ENCODE measurements around the gene NTN1.

NTN1 gene

DNA sequence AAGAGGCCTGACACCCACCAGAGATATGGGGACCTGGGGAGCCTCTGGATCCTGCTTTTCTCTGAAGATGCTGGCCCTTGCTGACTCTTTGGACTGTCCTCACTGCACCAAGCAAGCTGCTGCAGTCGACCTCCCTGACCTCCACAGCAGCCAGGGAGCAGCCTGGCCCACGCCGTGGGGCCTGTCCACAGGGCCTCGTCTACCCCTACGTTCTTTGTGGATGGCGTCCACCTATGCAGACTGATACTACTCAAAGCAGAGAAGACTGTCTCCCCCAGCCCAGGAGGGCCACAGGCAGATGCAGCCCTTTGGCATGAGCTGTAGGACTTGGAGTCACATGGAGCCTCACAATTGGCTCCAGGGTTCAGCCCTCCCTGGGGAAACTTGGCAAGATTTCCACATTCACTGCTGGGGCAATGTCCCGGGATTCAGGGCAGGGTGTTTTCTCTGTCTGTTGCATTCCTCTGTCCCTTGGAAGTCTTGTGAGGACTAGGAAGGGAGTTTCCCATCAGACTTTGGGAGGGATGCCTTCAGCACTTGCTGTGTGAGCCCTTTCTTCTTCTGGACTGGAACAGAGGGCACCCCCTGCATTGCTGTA lies 152.2 kb downstream of the NTN1 start:
- no peak for TF ChIP-seq Cebpa-rat (IDR thresholded peaks at IDR 0.05)
- peaks cover 5% of the 10 kb centered on the region; the same call in 1 of the 2 replicates for H4K20me1 ChIP-seq
- H3K9ac ChIP-seq: no peak overlapping the region
- H3K4me3 ChIP-seq: no peak overlapping the region
- no peak overlapping the region for H3K4me2 ChIP-seq
- peaks cover 6% of the 10 kb centered on the region for H3K9me3 ChIP-seq
- 0 out of 2 replicates have a peak, but pooled peaks cover 1% of the 10 kb centered on the region for H3K27me3 ChIP-seq
- H3K4me1 ChIP-seq: 0 out of 2 replicates have a peak, but pooled peaks cover 5% of the 10 kb centered on the region
- no peaks in the 10 kb centered on the region for H3K36me3 ChIP-seq
- H3K27ac ChIP-seq: no peak overlapping the region

DNA sequence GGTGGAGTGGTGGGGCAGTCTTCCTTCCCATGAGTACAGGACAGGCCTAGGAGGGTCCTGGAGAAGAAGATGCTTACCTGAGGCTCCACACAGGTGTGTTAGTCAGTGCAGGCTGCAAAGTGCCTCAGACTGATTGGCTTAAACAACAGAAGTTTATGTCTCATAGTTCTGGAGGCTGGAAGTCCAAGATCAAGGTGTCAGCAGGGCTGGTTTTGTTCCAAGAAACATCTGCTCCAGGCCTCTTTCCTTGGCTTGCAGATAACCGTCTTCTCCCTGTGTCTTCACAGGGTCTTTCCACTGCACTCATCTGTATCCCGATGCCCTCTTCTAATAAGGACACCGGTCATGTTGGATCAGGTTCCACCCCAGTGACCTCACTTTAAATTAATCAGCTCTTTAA lies 153.0 kb downstream of the NTN1 start:
- no peak for TF ChIP-seq Cebpa-rat (IDR thresholded peaks at IDR 0.05)
- no peaks in the 10 kb centered on the region for H3K36me3 ChIP-seq
- no peak overlapping the region for H3K27ac ChIP-seq
- H4K20me1 ChIP-seq: peaks cover 12% of the 10 kb centered on the region; the same call in 1 of the 2 replicates
- H3K4me3 ChIP-seq: no peak overlapping the region
- H3K9ac ChIP-seq: no peak overlapping the region
- H3K27me3 ChIP-seq: peaks cover 9% of the 10 kb centered on the region
- 0 out of 2 replicates have a peak, but pooled peaks cover 5% of the 10 kb centered on the region for H3K4me1 ChIP-seq
- H3K9me3 ChIP-seq: peaks cover 6% of the 10 kb centered on the region
- no peak overlapping the region for H3K4me2 ChIP-seq

DNA sequence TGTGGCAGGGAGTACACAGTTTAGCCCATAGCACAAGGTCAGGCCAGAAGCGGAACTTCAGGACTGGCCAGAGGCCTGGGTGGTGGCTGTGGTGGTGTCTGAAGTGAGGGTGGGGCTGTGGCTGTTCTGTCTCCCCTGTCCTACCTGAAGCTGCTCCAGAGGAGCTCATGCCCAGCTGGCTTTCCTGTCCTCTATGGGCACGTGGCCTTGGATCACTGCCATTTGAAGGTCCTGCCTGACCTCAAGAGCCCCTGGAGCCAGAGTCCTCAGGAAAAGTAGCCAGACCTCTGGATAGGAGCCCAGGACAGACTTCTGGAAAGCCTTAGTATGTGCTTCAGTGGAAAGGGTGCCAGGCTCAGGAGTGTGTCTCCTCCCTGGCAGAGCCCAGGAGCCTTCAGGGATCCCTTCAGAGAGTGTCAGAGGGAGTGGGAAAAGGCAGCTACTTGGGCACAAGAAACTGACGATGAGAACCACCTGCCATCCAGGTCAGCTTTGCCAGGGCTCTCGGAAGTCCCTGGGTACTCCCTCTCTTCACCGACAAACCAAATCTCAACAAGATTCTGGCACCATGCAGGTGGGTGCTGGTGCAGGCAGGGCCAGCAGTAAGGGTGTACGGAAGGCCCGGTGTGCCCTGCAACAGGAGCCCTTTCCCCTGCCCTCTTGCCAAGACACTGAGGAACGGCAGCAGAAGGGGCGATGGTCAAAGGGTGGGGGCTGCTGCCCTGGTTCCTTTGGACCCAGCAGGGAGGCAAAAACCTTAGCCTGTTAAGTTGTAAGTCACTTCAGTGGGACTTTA lies 153.7 kb downstream of the NTN1 start:
- no peak for TF ChIP-seq Cebpa-rat (IDR thresholded peaks at IDR 0.05)
- peaks cover 6% of the 10 kb centered on the region for H3K9me3 ChIP-seq
- H3K27me3 ChIP-seq: peaks cover 12% of the 10 kb centered on the region

DNA sequence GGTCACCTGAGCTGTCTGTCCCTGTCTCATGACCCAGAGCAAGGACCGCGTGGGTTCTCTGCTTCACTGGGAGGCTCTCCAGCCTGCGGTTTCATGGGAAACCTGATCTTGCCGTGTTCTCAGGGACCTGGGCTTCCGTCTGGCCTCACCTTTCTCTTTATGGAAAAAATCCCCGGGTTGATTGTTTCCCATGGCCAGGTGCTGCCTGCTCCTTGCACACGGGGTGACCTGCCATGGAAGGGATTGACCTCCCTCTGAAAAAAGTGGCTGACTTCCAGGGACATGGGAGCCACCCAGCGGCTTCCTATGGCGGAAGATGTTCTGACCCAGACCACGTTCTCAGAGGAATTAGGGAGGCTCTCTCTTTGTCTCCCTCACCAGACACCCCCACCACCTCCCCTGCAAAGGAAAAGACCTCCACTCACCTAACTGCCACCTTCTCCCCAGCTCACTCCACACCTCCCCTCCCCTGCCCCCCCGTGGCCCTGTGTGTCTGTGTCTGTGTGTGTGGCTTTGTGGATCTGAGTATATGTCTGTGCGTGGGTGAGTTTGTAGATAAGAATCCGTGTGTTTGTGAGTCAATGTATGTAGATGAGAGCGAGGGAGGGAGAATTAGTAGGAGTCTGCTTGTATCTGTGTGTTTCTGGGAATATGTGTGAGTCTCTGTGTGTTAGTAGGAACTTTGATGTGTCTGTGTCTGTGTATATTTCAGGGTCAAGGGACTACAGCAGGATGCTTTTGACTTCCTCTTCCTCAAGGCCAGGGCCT lies 154.6 kb downstream of the NTN1 start:
- Histone ChIP-seq H3K27me3 (peaks cover 20% of the 10 kb centered on the region), H3K4me2 (no peak overlapping the region), H3K27ac (no peak overlapping the region), H3K9me3 (peaks cover 6% of the 10 kb centered on the region), H3K36me3 (no peaks in the 10 kb centered on the region), H3K4me1 (0 out of 2 replicates have a peak, but pooled peaks cover 5% of the 10 kb centered on the region), H3K4me3 (no peak overlapping the region), H4K20me1 (peaks cover 25% of the 10 kb centered on the region; the same call in 1 of the 2 replicates), H3K9ac (no peak overlapping the region)
- no peak for TF ChIP-seq Cebpa-rat (IDR thresholded peaks at IDR 0.05)

More for the DNA sequence above, 153.7 kb downstream of the NTN1 start:
- H3K4me1 ChIP-seq: 0 out of 2 replicates have a peak, but pooled peaks cover 5% of the 10 kb centered on the region
- no peaks in the 10 kb centered on the region for H3K36me3 ChIP-seq
- no peak overlapping the region for H3K4me3 ChIP-seq
- H3K9ac ChIP-seq: no peak overlapping the region
- H3K27ac ChIP-seq: no peak overlapping the region
- H4K20me1 ChIP-seq: peaks cover 17% of the 10 kb centered on the region; the same call in 1 of the 2 replicates
- H3K4me2 ChIP-seq: no peak overlapping the region

DNA sequence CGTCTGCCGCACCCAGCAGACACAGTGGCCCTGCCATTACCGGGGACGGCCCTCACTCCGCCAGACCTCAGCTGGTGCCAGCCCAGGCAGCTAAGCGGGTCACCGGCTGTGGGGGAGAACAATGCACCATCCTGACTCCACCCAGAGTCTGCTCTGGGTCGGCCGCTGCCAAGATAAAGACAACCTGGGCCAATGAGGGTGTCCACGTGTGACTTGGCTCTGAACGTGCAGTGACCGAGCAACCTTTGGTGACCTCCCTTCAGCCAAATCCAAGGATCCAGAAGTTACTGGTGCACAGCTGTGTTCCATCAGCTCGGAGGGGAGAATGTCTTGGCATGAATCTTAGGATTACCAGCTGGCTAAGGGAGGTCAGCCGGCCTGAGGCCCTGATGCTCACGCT lies 155.9 kb downstream of the NTN1 start:
- Histone ChIP-seq H3K9ac (no peak overlapping the region), H3K36me3 (no peaks in the 10 kb centered on the region), H3K9me3 (peaks cover 6% of the 10 kb centered on the region), H3K27me3 (peaks cover 33% of the 10 kb centered on the region), H4K20me1 (peaks cover 38% of the 10 kb centered on the region), H3K4me3 (no peak overlapping the region), H3K27ac (no peak overlapping the region), H3K4me1 (peaks cover 15% of the 10 kb centered on the region), H3K4me2 (no peak overlapping the region)
- TF ChIP-seq Cebpa-rat (IDR thresholded peaks at IDR 0.05): no peak

DNA sequence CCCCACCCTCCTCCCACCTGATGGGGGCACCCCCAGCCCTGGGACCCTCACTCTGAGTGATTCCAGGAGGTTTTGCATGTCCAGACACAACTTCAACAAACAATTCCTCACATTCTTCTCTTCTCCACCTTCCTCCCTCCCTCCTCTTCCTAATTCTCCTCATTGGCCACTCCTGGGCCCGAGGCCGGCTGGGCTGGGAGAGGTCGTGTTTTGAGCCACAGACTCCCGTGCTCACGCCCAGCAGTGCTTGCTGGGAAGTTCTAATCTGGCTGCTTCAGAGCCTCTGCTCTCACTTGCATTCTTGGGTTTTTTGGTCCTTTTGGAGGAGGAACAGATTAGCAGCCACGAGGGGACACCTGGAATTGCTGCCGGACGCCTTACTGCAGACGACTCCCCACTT lies 157.0 kb downstream of the NTN1 start:
- Histone ChIP-seq H3K27me3 (peaks cover 40% of the 10 kb centered on the region), H3K9ac (no peak overlapping the region), H3K36me3 (no peaks in the 10 kb centered on the region), H3K4me1 (peaks cover 26% of the 10 kb centered on the region), H4K20me1 (peaks cover 49% of the 10 kb centered on the region), H3K9me3 (peaks cover 6% of the 10 kb centered on the region; the same call in 1 of the 2 replicates), H3K4me3 (no peak overlapping the region), H3K27ac (no peak overlapping the region), H3K4me2 (no peak overlapping the region)
- TF ChIP-seq Cebpa-rat (IDR thresholded peaks at IDR 0.05): no peak

DNA sequence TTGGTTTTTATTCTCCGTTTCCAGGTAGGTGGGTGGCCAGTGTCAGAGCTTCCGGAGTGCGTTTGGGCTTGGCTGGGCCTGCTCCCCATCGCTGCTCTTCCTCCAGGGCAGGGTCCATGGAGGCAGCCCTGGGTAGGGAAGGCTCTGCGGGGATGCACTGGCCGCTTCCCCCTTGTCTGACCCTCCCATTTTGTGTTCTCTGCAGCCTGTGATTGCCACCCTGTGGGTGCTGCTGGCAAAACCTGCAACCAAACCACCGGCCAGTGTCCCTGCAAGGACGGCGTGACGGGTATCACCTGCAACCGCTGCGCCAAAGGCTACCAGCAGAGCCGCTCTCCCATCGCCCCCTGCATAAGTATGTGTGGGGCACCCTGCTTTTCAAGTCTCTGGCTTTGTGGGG lies 158.3 kb downstream of the NTN1 start:
- no peak for TF ChIP-seq Cebpa-rat (IDR thresholded peaks at IDR 0.05)
- H3K9ac ChIP-seq: no peak overlapping the region
- peaks cover 62% of the 10 kb centered on the region for H4K20me1 ChIP-seq
- H3K4me3 ChIP-seq: no peak overlapping the region
- H3K27me3 ChIP-seq: peaks cover 49% of the 10 kb centered on the region
- H3K4me2 ChIP-seq: no peak overlapping the region
- H3K36me3 ChIP-seq: no peaks in the 10 kb centered on the region
- H3K4me1 ChIP-seq: peaks cover 39% of the 10 kb centered on the region
- no peak overlapping the region for H3K27ac ChIP-seq
- no peaks in the 10 kb centered on the region for H3K9me3 ChIP-seq

DNA sequence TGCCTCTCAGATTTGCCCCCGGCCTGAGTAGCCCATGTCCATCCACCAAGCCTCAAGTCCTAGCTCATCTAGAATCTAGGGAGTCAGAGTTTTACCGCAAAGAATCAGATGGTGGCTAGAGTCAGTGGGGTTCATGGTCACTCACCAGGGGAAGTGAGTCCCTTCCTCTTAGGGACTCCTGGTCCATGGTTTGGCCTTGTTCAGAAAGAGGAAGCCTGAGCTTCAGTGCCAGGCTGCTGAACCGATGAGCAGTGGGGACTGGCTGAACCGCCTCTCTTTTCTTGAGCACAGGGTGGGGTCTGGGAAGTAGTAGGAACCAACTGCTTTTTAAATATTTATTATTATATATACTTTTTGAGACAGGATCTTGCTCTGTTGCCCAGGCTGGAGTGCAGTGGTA lies 160.3 kb downstream of the NTN1 start:
- H3K36me3 ChIP-seq: no peaks in the 10 kb centered on the region
- peaks cover 77% of the 10 kb centered on the region for H4K20me1 ChIP-seq
- no peak overlapping the region for H3K9ac ChIP-seq
- H3K4me3 ChIP-seq: no peak overlapping the region
- peaks cover 49% of the 10 kb centered on the region for H3K4me1 ChIP-seq
- peak overlapping the region; percentile 82 for H3K4me2 ChIP-seq
- no peak overlapping the region for H3K27ac ChIP-seq
- no peaks in the 10 kb centered on the region for H3K9me3 ChIP-seq
- H3K27me3 ChIP-seq: peaks cover 69% of the 10 kb centered on the region
- TF ChIP-seq Cebpa-rat (IDR thresholded peaks at IDR 0.05): no peak

DNA sequence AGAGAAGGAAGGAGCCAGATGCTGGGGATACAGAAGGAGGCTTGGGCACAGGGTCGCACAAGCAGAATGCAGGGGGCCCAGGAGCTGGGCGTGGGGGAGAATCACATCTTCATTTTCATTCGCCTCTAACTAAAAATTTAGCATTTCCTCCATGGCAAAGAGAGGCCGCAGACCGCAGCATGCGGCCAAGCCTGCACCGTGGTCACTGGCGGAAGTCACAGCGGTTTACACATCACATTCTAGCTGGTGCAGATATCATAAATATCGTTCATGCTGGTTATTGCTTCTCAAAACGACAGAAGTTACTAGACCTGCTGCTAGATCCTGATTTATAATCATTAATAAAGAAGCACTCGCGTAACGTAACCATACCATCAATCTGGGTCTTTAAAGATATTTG lies 162.0 kb downstream of the NTN1 start:
- Histone ChIP-seq H3K4me3 (no peak overlapping the region), H3K36me3 (no peaks in the 10 kb centered on the region), H3K27ac (no peak overlapping the region), H3K27me3 (peaks cover 75% of the 10 kb centered on the region), H4K20me1 (peaks cover 72% of the 10 kb centered on the region), H3K9me3 (no peaks in the 10 kb centered on the region), H3K9ac (no peak overlapping the region), H3K4me2 (peak overlapping the region; percentile 82), H3K4me1 (peaks cover 49% of the 10 kb centered on the region)
- TF ChIP-seq Cebpa-rat (IDR thresholded peaks at IDR 0.05): no peak
